ENCODE measurements around the gene DAAM1. TPM values are rescaled to one million over a fixed set of nuclear protein-coding genes. Genes with fewer than 3 reads are reported as not detected.

DAAM1 gene
- total RNA-seq, 1 experiment from 2014 or later, result 30.4 TPM

DNA sequence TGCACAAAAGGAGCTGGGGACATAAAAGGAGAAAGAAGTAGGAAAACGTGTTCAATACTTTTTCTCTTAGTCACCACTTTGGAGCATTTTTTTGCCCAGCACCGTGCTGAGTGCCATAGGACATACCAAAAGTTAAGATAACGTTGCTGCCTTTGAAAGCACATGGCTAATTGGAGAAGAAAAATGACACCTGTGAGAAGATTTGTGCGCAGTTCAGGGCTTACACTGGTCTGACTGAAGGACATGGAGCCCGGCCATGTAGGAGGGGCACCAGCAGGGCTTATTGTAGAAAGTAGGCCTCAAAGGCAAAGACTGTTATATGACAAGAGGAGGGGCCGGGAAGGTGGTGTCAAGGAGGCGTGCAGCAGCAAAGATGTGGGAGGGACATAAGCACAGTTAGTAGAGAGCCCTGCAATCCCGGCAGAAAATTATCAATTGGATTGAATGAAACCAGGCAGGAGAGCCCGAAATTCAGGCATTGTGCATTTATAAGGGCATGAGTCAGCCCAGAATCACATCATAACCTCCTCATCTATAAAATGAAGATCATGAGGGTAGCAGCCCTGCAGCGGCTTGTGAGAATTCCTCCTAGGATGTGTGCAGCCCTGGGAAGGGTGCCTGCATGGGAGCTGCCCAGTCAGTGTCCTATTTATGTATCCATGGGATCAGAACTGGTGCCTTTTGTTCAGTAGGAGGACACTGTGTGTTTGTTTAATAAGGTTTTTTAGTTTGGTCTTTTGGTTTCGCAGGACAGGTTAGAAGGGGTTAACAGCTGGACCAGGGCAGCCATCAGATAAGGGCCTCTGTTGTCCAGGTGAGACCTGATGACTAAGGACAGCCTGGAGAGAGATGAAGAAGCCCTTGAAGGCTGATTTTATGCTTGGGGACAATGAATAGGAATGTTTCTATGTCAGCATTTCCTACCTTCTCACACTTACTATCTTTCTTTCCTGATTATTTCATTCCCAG lies 154.3 kb downstream of the DAAM1 start:
- Mint-ChIP-seq H3K27me3 (ENCODE audit: low read depth) (no peaks in the 10 kb centered on the region), H3K4me3 (no peak overlapping the region), H3K4me1 (peaks cover 72% of the 10 kb centered on the region), H3K27ac (peak overlapping the region; percentile 61; the same call in 1 of the 2 replicates), H3K9me3 (no peaks in the 10 kb centered on the region), H3K36me3 (peaks cover 3% of the 10 kb centered on the region; the same call in 1 of the 2 replicates)
- TF ChIP-seq ESRRA (CRISPR knock-in tag; IDR thresholded peaks at IDR 0.05; ENCODE audit: borderline replicate concordance) (no peak), STAT6 (CRISPR knock-in tag; conservative IDR thresholded peaks at IDR 0.05; ENCODE audit: low read depth) (no peak), FOXP4 (CRISPR knock-in tag; IDR thresholded peaks at IDR 0.05) (no peak), ZNF138 (CRISPR knock-in tag; conservative IDR thresholded peaks at IDR 0.05) (no peak), FOXP1 (CRISPR knock-in tag; IDR thresholded peaks at IDR 0.05; ENCODE audit: borderline replicate concordance) (no peak), MYBL2 (CRISPR knock-in tag; IDR thresholded peaks at IDR 0.05) (no peak), GRHL2 (CRISPR knock-in tag; IDR thresholded peaks at IDR 0.05; ENCODE audit: insufficient replicate concordance, severe bottlenecking) (no peak), PRRX2 (CRISPR knock-in tag; IDR thresholded peaks at IDR 0.05) (no peak), RELA (CRISPR knock-in tag; IDR thresholded peaks at IDR 0.05; ENCODE audit: borderline replicate concordance) (no peak), PRDM15 (CRISPR knock-in tag; IDR thresholded peaks at IDR 0.05) (no peak), ZNF263 (CRISPR knock-in tag; IDR thresholded peaks at IDR 0.05; ENCODE audit: low read depth) (no peak), KAT7 (CRISPR knock-in tag; IDR thresholded peaks at IDR 0.05; ENCODE audit: borderline replicate concordance) (no peak), JUN (CRISPR knock-in tag; IDR thresholded peaks at IDR 0.05) (no peak)
- TF ChIP-seq, protein P1, sequence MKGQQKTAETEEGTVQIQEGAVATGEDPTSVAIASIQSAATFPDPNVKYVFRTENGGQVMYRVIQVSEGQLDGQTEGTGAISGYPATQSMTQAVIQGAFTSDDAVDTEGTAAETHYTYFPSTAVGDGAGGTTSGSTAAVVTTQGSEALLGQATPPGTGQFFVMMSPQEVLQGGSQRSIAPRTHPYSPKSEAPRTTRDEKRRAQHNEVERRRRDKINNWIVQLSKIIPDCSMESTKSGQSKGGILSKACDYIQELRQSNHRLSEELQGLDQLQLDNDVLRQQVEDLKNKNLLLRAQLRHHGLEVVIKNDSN (CRISPR knock-in tag; IDR thresholded peaks at IDR 0.05), result no peak
- TF ChIP-seq, protein P2, sequence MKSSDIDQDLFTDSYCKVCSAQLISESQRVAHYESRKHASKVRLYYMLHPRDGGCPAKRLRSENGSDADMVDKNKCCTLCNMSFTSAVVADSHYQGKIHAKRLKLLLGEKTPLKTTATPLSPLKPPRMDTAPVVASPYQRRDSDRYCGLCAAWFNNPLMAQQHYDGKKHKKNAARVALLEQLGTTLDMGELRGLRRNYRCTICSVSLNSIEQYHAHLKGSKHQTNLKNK (CRISPR knock-in tag; IDR thresholded peaks at IDR 0.05), result no peak
- TF ChIP-seq, protein P3, sequence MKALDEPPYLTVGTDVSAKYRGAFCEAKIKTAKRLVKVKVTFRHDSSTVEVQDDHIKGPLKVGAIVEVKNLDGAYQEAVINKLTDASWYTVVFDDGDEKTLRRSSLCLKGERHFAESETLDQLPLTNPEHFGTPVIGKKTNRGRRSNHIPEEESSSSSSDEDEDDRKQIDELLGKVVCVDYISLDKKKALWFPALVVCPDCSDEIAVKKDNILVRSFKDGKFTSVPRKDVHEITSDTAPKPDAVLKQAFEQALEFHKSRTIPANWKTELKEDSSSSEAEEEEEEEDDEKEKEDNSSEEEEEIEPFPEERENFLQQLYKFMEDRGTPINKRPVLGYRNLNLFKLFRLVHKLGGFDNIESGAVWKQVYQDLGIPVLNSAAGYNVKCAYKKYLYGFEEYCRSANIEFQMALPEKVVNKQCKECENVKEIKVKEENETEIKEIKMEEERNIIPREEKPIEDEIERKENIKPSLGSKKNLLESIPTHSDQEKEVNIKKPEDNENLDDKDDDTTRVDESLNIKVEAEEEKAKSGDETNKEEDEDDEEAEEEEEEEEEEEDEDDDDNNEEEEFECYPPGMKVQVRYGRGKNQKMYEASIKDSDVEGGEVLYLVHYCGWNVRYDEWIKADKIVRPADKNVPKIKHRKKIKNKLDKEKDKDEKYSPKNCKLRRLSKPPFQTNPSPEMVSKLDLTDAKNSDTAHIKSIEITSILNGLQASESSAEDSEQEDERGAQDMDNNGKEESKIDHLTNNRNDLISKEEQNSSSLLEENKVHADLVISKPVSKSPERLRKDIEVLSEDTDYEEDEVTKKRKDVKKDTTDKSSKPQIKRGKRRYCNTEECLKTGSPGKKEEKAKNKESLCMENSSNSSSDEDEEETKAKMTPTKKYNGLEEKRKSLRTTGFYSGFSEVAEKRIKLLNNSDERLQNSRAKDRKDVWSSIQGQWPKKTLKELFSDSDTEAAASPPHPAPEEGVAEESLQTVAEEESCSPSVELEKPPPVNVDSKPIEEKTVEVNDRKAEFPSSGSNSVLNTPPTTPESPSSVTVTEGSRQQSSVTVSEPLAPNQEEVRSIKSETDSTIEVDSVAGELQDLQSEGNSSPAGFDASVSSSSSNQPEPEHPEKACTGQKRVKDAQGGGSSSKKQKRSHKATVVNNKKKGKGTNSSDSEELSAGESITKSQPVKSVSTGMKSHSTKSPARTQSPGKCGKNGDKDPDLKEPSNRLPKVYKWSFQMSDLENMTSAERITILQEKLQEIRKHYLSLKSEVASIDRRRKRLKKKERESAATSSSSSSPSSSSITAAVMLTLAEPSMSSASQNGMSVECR (CRISPR knock-in tag; IDR thresholded peaks at IDR 0.05; ENCODE audit: borderline replicate concordance), result no peak
- ATAC-seq (no peak; the same call in 1 of the 2 replicates), DNase-seq (ENCODE audit: low spot score) (no peak)
- POLR2A ChIA-PET, result no interaction called here
- CTCF ChIA-PET, result no interaction called here
